HG02981 (cell line): ENCODE data around the gene CHST7.

Source experiments
- ATAC-seq: cut with Tn5 transposase; IDR thresholded peaks from one replicate; pipeline ENCODE4 v1.9.1; 2021; ENCODE audit warnings: mild to moderate bottlenecking, moderate library complexity; ENCODE audit not compliant: unreplicated experiment

Gene CHST7

GRCh38 chrX:46572340-46572936, 1.1 kb upstream of the CHST7 start:
- ATAC-seq: peak; percentile 45

- ATAC-seq: peak; percentile 34
Measured at GRCh38 chrX:46573892-46574773, 568 bp downstream of the CHST7 start.

- ATAC-seq: no peak
Measured at GRCh38 chrX:46574774-46575381, 1.3 kb downstream of the CHST7 start.

GRCh38 chrX:46575586-46575985, 2.0 kb downstream of the CHST7 start:
- ATAC-seq: no peak

GRCh38 chrX:46575991-46576392, 2.4 kb downstream of the CHST7 start:
- ATAC-seq: no peak

GRCh38 chrX:46576458-46576857, 2.9 kb downstream of the CHST7 start:
- no peak for ATAC-seq

GRCh38 chrX:46577221-46578005, 3.8 kb downstream of the CHST7 start:
- ATAC-seq: no peak

GRCh38 chrX:46579250-46579649, 5.7 kb downstream of the CHST7 start:
- ATAC-seq: no peak

- ATAC-seq: no peak
Measured at GRCh38 chrX:46580613-46581012, 7.0 kb downstream of the CHST7 start.

- ATAC-seq: no peak
Measured at GRCh38 chrX:46582325-46582724, 8.8 kb downstream of the CHST7 start.

GRCh38 chrX:46582966-46583365, 9.4 kb downstream of the CHST7 start:
- no peak for ATAC-seq

GRCh38 chrX:46584736-46585135, 11.2 kb downstream of the CHST7 start:
- no peak for ATAC-seq

- no peak for ATAC-seq
Measured at GRCh38 chrX:46587158-46587557, 13.6 kb downstream of the CHST7 start.

GRCh38 chrX:46587753-46588171, 14.2 kb downstream of the CHST7 start:
- ATAC-seq: no peak

- ATAC-seq: no peak
Measured at GRCh38 chrX:46588263-46588662, 14.7 kb downstream of the CHST7 start.

GRCh38 chrX:46589977-46590723, 16.6 kb downstream of the CHST7 start:
- no peak for ATAC-seq

GRCh38 chrX:46595084-46595483, 21.5 kb downstream of the CHST7 start:
- no peak for ATAC-seq

GRCh38 chrX:46597208-46597607, 23.6 kb downstream of the CHST7 start:
- ATAC-seq: no peak

- ATAC-seq: no peak
Measured at GRCh38 chrX:46597771-46598170, 24.2 kb downstream of the CHST7 start.

- ATAC-seq: no peak
Measured at GRCh38 chrX:46599051-46599560, 25.5 kb downstream of the CHST7 start.
